Measurements from ENCODE around the gene NDUFAF7. TPM values are rescaled to one million over a fixed set of nuclear protein-coding genes. Genes with fewer than 3 reads are reported as not detected.

NDUFAF7 gene
- total and polyA plus RNA-seq, 9 of the 15 experiments (the other 6 are each of a cell fraction or from before 2014, with no cell fraction given): 14.9 to 41.6 (median 23.9) TPM

GRCh38 chr2:37201766-37202165 is 29.7 kb upstream of the NDUFAF7 start (continued):
- TF ChIP-seq ZBED1 (IDR thresholded peaks at IDR 0.05) (no peak), JUN (IDR thresholded peaks at IDR 0.05; ENCODE audit: borderline replicate concordance, low read depth, low read length) (no peak), JUN (CRISPR knock-in tag; IDR thresholded peaks at IDR 0.05; ENCODE audit: borderline replicate concordance) (no peak)

DNA sequence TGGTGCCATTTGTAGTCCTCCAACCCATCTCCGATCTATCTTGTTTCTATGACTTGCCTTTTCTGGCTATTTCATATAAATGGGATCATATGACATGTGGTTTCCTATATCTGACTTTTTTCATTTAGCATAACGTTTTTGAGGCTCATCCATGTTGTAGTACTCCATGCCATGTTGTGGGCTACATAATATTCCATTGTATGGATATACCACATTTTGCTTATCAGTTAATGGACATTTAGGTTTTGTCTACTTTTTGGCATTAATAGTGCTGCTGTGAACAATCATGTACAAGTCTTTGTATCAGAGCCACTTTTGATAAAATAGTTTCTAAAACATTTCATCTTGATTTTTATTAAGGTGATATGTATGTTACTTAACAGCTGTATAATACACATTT is 27.8 kb upstream of the NDUFAF7 start:
- ChIA-PET POLR2A (no interaction called here), CTCF (ENCODE audit: low intra/inter-chr PET ratio) (no interaction called here)
- no peak overlapping the region for H2AFZ ChIP-seq (ENCODE audit: low read depth, low read length)
- BruUV-seq (replicated peaks): no TSS peak
- WGBS (ENCODE audit: insufficient coverage, low coverage, missing lambda C conversion rate): 80% methylated on average over 2 of the region's 2 CpGs
- ATAC-seq: no peak
- H3K27me3 ChIP-seq (ENCODE audit: control insufficient read depth in 2 of 2, insufficient read depth in 2 of 2, low read length in 2 of 2): no peaks in the 10 kb centered on the region
- DNase-seq (ENCODE audit: extremely low read depth in 1 of 4, low spot score in 3 of 4): no peak
- no peak overlapping the region for H3K27ac ChIP-seq (ENCODE audit: extremely low read depth, low read depth, low read length)
- H3K79me2 ChIP-seq (ENCODE audit: control insufficient read depth, insufficient read depth, low read length): peaks cover 72% of the 10 kb centered on the region
- intact Hi-C loops (cut with micrococcal nuclease): no loop called here
- in situ Hi-C loops (cut with MboI): no loop called here
- no peaks in the 10 kb centered on the region for H3K9me1 ChIP-seq (ENCODE audit: control insufficient read depth, insufficient read depth, low read length)
- peaks cover 94% of the 10 kb centered on the region for H3K36me3 ChIP-seq (ENCODE audit: control insufficient read depth, insufficient read depth, low read length)
- TF ChIP-seq ADNP (tag; IDR thresholded peaks at IDR 0.05) (peak; percentile 72), KDM1A (IDR thresholded peaks at IDR 0.05) (peak; percentile 23 to 28; a peak in 1 of 4 replicates), CBX3 (IDR thresholded peaks at IDR 0.05; ENCODE audit: borderline replicate concordance in 1 of 2, low read length in 2 of 2) (peak in 1 of 2 experiments; percentile 92; a peak in 2 of 3 replicates), HOXB6 (CRISPR knock-in tag; IDR thresholded peaks at IDR 0.05; ENCODE audit: borderline replicate concordance) (no peak), ZNF146 (CRISPR knock-in tag; IDR thresholded peaks at IDR 0.05; ENCODE audit: unreplicated experiment) (peak; percentile 99), RBM25 (IDR thresholded peaks at IDR 0.05; ENCODE audit: low read depth, low read length, severe bottlenecking) (peak; percentile 89), SRSF1 (IDR thresholded peaks at IDR 0.05; ENCODE audit: low read depth, low read length) (no peak)
- FAIRE-seq: no peak
- no peak overlapping the region for H3K4me2 ChIP-seq (ENCODE audit: insufficient read depth, low read length)
- no peaks in the 10 kb centered on the region; a peak in 1 of 5 replicates for H3K4me1 ChIP-seq (replicated peaks in 1 of 2; ENCODE audit: control insufficient read depth in 2 of 2, insufficient read depth in 2 of 2, low read length in 2 of 2)
- H3K4me3 ChIP-seq: no peak overlapping the region
- H3K9me3 ChIP-seq (replicated peaks; ENCODE audit: control insufficient read depth, insufficient read depth, low read depth, low read length): peaks cover 20% of the 10 kb centered on the region
- no peaks in the 10 kb centered on the region for H4K20me1 ChIP-seq (replicated peaks; ENCODE audit: control insufficient read depth, insufficient read depth, low read length)
- no peak overlapping the region for H3K9ac ChIP-seq (ENCODE audit: insufficient read depth in 1 of 2, low read depth in 2 of 2, low read length in 2 of 2)

Measured in K562 (cell line).